Measurements from ENCODE around the gene CDH4.

- TF ChIP-seq POLR2A (IDR thresholded peaks at IDR 0.05) (no peak), CTCF (IDR thresholded peaks at IDR 0.05 in 8 of 11, conservative IDR thresholded peaks at IDR 0.05 in 3 of 11) (no peak)
These were observed 197.9 kb downstream of the CDH4 start for GRCh38 chr20:61449916-61450315.
